Smooth muscle cell (in vitro differentiated cells): Measurements from ENCODE around the gene GRM2. TPM values are rescaled to one million over a fixed set of nuclear protein-coding genes. Genes with fewer than 3 reads are reported as not detected.

Source experiments
- DNase-seq: peaks from one replicate; lab custom pipeline; 2025; ENCODE audit not compliant: unreplicated experiment; lab: John Stamatoyannopoulos, UW
- H2AFZ ChIP-seq: fragments of 200-600 bp; sonication (generic); 2 replicates; pipeline ENCODE4 v1.6.0; 2016; ENCODE audit warnings: antibody characterized with exemption, low read depth, mild to moderate bottlenecking
- H3F3A ChIP-seq: fragments of 200-600 bp; sonication (generic); 2 replicates; pipeline ENCODE4 v1.6.0; 2017; ENCODE audit warnings: antibody characterized with exemption, low read depth
- H3K27ac ChIP-seq: fragments of 200-600 bp; sonication (generic); 2 replicates; pipeline ENCODE4 v1.5.1; 2016; ENCODE audit warnings: low read depth, mild to moderate bottlenecking
- H3K27me3 ChIP-seq: fragments of 200-600 bp; sonication (generic); 2 replicates; pipeline ENCODE4 v1.6.1; 2016; ENCODE audit warnings: low read depth, mild to moderate bottlenecking
- H3K36me3 ChIP-seq: fragments of 200-600 bp; sonication (generic); 2 replicates; pipeline ENCODE4 v1.5.1; 2016; ENCODE audit warnings: low read depth
- H3K4me1 ChIP-seq: fragments of 200-600 bp; sonication (generic); 2 replicates; pipeline ENCODE4 v1.5.1; 2016; ENCODE audit warnings: low read depth
- H3K4me2 ChIP-seq: fragments of 200-600 bp; sonication (generic); 2 replicates; pipeline ENCODE4 v1.6.0; 2016; ENCODE audit warnings: mild to moderate bottlenecking
- H3K4me3 ChIP-seq: fragments of 200-600 bp; sonication (generic); 2 replicates; pipeline ENCODE4 v1.5.1; 2016; ENCODE audit warnings: mild to moderate bottlenecking
- H3K79me2 ChIP-seq: fragments of 200-600 bp; sonication (generic); 2 replicates; pipeline ENCODE4 v1.6.0; 2016; ENCODE audit warnings: low read depth, mild to moderate bottlenecking
- H3K9ac ChIP-seq: fragments of 200-600 bp; sonication (generic); 2 replicates; pipeline ENCODE4 v1.6.0; 2016; ENCODE audit warnings: low read depth
- H3K9me3 ChIP-seq: fragments of 200-600 bp; sonication (generic); replicated peaks from 2 replicates; pipeline ENCODE4 v1.5.1; 2016; ENCODE audit warnings: low read depth
- H4K20me1 ChIP-seq: fragments of 200-600 bp; sonication (generic); 2 replicates; pipeline ENCODE4 v1.6.0; 2016; ENCODE audit warnings: low read depth
- CTCF ChIP-seq: fragments of 200-600 bp; sonication (generic); IDR thresholded peaks from 2 replicates; pipeline ENCODE4 v1.5.1; 2017; ENCODE audit warnings: borderline replicate concordance, mild to moderate bottlenecking, antibody characterized with exemption; ENCODE audit not compliant: insufficient read depth, poor library complexity, severe bottlenecking
- WGBS: methylation state at CpG from one replicate; pipeline ENCODE4 v1.1.7; 2016; ENCODE audit warnings: low lambda C conversion rate; 5-methylcytosine and 5-hydroxymethylcytosine counted together
- polyA plus RNA-seq: library from polyadenylated mRNA; unstranded; fragments of >200 nt; fragmentation: Nextera tagmentation; extraction: Ambion mirVana; gene quantifications from 2 replicates; pipeline ENCODE4 v1.2.1, GENCODE V29; 2016
- total RNA-seq: library from RNA; depleted of rRNA; stranded (reverse); fragments of >200 nt; gene quantifications from 2 replicates; pipeline ENCODE4 v1.2.3, GENCODE V29; 2014

Gene GRM2
- total and polyA plus RNA-seq, 2 experiments from 2014 or later: 0.63 to 0.65 TPM

- Histone ChIP-seq H4K20me1 (peaks cover 32% of the 10 kb centered on the region), H3K4me2 (no peak overlapping the region), H3K9me3 (no peaks in the 10 kb centered on the region), H3K4me1 (no peaks in the 10 kb centered on the region), H3K27me3 (no peaks in the 10 kb centered on the region), H3K9ac (no peak overlapping the region), H3K27ac (no peak overlapping the region), H2AFZ (no peak overlapping the region), H3K79me2 (no peaks in the 10 kb centered on the region), H3K4me3 (no peak overlapping the region), H3K36me3 (no peaks in the 10 kb centered on the region), H3F3A (no peaks in the 10 kb centered on the region)
- TF ChIP-seq CTCF: no peak
- DNase-seq: no peak
- 96% methylated on average over 4 of the region's 4 CpGs for WGBS
Observed at GRCh38 chr3:51679318-51679717, 27.6 kb upstream of the GRM2 start.

- Histone ChIP-seq H3K27ac (no peak overlapping the region), H3K27me3 (no peaks in the 10 kb centered on the region), H3K79me2 (no peaks in the 10 kb centered on the region), H3K4me2 (no peak overlapping the region), H3K9me3 (no peaks in the 10 kb centered on the region), H4K20me1 (peaks cover 31% of the 10 kb centered on the region), H2AFZ (no peak overlapping the region), H3K36me3 (no peaks in the 10 kb centered on the region), H3F3A (no peaks in the 10 kb centered on the region), H3K9ac (no peak overlapping the region), H3K4me1 (no peaks in the 10 kb centered on the region), H3K4me3 (no peak overlapping the region)
- TF ChIP-seq CTCF: no peak
- DNase-seq: no peak
- WGBS: 96% methylated on average over 7 of the region's 7 CpGs
Observed at GRCh38 chr3:51679777-51680176, 27.1 kb upstream of the GRM2 start.

- Histone ChIP-seq H3K79me2 (no peaks in the 10 kb centered on the region), H3K4me1 (no peaks in the 10 kb centered on the region), H3K9ac (no peak overlapping the region), H3K4me3 (no peak overlapping the region), H3F3A (no peaks in the 10 kb centered on the region), H3K27me3 (no peaks in the 10 kb centered on the region), H3K4me2 (no peak overlapping the region), H3K27ac (no peak overlapping the region), H4K20me1 (peaks cover 29% of the 10 kb centered on the region), H2AFZ (no peak overlapping the region), H3K36me3 (no peaks in the 10 kb centered on the region), H3K9me3 (no peaks in the 10 kb centered on the region)
- TF ChIP-seq CTCF: no peak
- 96% methylated on average over 6 of the region's 6 CpGs for WGBS
- DNase-seq: no peak
Observed at GRCh38 chr3:51680196-51680595, 26.7 kb upstream of the GRM2 start.

GRCh38 chr3:51680663-51681230 is 26.1 kb upstream of the GRM2 start:
- TF ChIP-seq CTCF: no peak
- Histone ChIP-seq H3K9ac (no peak overlapping the region), H3K4me2 (no peak overlapping the region), H3F3A (no peaks in the 10 kb centered on the region), H3K36me3 (no peaks in the 10 kb centered on the region), H3K27ac (no peak overlapping the region), H3K4me3 (no peak overlapping the region), H2AFZ (no peak overlapping the region), H4K20me1 (peaks cover 24% of the 10 kb centered on the region), H3K9me3 (no peaks in the 10 kb centered on the region), H3K79me2 (no peaks in the 10 kb centered on the region), H3K4me1 (no peaks in the 10 kb centered on the region), H3K27me3 (no peaks in the 10 kb centered on the region)
- no peak for DNase-seq
- WGBS: 97% methylated on average over 2 of the region's 2 CpGs
